IPS-NIHi7 (cell line): ENCODE data around the gene SPRYD7.
"Not testable (repeated sequence)": the region's sequence is repeated elsewhere in the genome, so short reads cannot be mapped to it uniquely, and the experiment has no call there.

Experiments
- DNase-seq: peaks from one replicate; pipeline ENCODE4 v3.0.0; 2012; ENCODE audit warnings: mixed read lengths; ENCODE audit errors: extremely low spot score

The SPRYD7 gene, protein sequence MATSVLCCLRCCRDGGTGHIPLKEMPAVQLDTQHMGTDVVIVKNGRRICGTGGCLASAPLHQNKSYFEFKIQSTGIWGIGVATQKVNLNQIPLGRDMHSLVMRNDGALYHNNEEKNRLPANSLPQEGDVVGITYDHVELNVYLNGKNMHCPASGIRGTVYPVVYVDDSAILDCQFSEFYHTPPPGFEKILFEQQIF

DNA sequence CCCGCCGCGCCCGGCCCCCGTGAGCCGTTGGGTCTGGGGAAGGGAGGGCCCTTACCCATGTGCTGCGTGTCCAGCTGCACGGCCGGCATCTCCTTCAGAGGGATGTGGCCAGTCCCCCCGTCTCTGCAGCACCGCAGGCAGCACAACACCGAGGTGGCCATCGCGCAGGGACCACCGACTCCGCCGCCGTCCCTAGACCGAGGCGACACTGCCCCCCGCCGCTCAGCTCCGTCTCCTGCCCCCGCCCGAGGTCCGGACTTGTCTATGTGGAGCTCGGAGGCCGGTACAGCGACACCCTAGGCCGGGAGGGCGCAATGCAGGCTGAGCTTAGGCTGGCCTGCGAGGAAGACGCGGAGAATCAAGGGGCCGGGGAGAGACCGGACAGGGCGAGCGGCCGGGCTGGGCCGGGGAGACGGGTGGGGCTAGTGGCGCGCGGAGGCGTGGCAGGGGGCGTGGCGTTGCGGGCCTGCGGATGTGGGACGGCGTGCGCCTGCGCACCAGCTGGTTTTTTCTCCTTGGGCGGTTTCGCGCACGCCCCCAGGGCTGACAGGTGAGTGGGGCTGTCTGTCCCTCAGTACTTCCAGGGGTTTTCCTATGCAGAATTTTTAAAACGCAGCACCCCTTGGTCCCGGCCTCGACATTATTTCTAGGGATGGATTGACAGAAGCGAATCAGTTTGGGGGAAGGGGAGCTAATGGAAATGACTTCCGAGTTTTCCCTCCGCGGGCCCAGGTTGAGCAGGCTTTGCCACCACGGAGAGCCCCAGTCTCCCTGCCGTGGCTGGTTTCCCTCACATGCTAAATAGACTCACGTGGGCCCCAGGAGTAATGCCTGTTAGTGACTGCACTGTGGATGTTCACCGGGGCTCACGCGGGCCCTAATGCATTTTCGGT lies at the start of gene SPRYD7:
Gene SPRYD7 (minus strand): TSS at position 266 of the 893 bp plus-strand sequence. CDS start 105 bp downstream, at position 161.
- DNase-seq: peak; percentile 98

DNA sequence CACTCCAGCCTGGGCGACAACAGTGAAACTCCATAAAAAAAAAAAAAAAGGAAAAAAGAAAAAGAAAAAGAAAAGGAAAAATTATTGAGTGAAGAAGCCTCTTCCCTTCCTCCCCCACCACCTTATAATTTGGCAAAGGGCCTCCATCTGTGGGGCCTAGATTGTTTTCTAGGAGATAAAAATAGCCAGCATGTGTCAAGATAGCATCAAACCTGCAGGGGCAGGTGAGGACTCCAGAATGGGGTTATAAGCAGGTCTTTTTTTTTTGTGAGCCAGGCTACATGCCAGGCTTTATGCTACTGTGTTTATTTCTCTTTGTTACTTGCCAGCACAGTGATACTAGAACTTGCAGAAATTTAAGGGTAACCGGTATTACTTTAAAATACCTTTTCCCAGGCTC lies 49.0 kb upstream of the SPRYD7 start:
- no peak for DNase-seq

GRCh38 chr13:49980266-49980665 lies 44.1 kb upstream of the SPRYD7 start:
- no peak for DNase-seq

GRCh38 chr13:49977992-49978391 lies 41.9 kb upstream of the SPRYD7 start:
- DNase-seq: no peak

- peak; percentile 84 for DNase-seq
Observed at GRCh38 chr13:49976314-49977258, 40.4 kb upstream of the SPRYD7 start.

- DNase-seq: no peak
Observed at GRCh38 chr13:49975826-49976225, 39.7 kb upstream of the SPRYD7 start.

- DNase-seq: no peak
Observed at GRCh38 chr13:49972709-49973108, 36.6 kb upstream of the SPRYD7 start.

- DNase-seq: no peak
Observed at GRCh38 chr13:49967456-49967855, 31.3 kb upstream of the SPRYD7 start.

- DNase-seq: no peak
Observed at GRCh38 chr13:49958321-49958720, 22.2 kb upstream of the SPRYD7 start.

DNA sequence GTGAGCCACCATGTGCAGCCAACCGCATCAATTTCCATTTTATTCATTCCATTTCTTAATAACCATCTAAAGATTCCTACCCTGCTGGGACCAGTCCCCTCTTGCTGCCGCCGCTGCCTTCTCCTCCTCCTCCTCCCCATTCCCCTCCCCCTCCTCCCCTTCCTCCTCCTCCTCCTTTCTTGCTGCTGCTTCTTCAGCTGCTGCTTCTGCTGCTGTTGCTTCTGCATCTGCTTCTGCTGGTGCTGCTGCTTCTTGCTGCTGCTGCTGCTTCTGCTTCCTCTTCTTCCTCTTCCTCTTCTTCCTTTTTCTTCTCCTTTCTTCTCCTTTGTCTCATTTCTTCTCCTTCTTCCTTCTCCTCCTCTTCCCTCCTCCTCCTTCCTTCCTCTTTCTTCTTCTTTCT lies 20.0 kb upstream of the SPRYD7 start:
- DNase-seq: no peak

- DNase-seq: no peak
Observed at GRCh38 chr13:49954674-49955455, 18.7 kb upstream of the SPRYD7 start.

- DNase-seq: no peak
Observed at GRCh38 chr13:49953560-49953959, 17.4 kb upstream of the SPRYD7 start.

DNA sequence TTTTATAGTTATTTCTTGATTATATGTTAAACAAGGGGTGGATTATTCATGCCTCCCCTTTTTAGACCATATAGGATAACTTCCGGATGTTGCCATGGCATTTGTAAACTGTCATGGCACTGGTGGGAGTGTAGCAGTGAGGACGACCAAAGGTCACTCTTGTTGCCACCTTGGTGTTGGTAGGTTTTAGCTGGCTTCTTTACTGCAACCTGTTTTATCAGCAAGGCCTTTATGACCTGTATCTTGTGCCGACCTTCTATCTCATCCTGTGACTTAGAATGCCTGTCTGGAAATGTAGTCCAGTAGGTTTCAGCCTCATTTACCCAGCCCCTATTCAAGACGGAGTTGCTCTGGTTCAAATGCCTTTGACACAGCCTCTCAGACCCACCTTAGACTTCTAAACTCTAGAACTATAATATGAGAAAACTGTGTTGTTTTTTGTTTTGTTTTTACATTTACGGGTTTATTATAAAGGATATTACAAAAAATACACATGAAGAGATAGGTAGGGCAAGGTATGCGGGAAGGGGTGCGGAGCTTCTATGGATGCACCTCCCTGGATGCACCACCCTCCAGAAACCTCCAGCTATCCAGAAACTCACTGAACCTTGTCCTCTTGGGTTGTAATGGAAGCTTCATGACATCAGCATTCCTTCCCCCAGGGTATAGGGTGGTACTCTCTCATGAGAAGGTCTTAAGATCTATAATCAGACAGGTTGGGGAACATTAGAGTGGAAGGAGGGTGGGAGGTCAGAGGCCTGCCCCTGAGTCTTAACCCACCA lies 15.8 kb upstream of the SPRYD7 start:
- DNase-seq: no peak

GRCh38 chr13:49948777-49949270 lies 12.7 kb upstream of the SPRYD7 start:
- DNase-seq: not testable (repeated sequence)

DNA sequence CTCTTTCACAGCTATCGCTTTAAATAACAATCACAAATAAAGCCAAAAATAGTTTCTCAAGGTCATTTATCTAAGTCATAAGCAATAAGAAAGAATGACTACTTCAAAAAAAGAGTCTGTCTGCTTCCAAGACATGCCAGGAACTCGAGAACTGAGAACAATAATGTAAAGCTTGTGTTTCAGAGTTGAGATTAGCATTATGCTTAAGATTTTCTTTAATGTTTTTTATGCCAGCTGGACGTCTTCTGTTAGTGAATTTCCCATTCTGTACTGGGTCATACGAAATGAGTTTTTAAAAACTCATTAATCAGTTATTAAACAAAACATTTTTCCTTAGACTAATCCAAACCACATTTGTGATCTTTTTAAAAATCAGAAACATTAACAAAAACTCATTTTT lies 3.2 kb upstream of the SPRYD7 start:
- DNase-seq: no peak

GRCh38 chr13:49938921-49939320 lies 2.8 kb upstream of the SPRYD7 start:
- no peak for DNase-seq

DNA sequence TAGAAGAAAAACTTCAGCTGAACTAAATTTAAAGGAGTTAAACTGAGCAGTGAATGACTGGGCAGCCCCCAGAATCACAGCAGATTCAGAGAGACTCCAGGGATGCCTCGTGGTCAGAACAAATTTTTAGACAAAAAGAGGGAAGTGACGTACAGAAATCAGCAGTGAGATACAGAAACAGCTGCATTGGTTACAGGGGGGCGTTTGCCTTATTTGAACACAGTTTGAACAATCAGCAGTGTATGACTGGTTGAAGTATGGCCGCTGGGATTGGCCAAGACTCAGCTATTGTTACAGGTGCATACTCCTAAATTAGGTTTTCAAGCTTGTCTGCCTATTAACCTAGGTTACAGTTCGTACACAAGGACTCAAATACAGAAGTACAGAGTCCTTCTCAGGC lies 2.2 kb upstream of the SPRYD7 start:
- DNase-seq: no peak

- DNase-seq: peak; percentile 14
Observed at GRCh38 chr13:49936968-49937273, 781 bp upstream of the SPRYD7 start.

DNA sequence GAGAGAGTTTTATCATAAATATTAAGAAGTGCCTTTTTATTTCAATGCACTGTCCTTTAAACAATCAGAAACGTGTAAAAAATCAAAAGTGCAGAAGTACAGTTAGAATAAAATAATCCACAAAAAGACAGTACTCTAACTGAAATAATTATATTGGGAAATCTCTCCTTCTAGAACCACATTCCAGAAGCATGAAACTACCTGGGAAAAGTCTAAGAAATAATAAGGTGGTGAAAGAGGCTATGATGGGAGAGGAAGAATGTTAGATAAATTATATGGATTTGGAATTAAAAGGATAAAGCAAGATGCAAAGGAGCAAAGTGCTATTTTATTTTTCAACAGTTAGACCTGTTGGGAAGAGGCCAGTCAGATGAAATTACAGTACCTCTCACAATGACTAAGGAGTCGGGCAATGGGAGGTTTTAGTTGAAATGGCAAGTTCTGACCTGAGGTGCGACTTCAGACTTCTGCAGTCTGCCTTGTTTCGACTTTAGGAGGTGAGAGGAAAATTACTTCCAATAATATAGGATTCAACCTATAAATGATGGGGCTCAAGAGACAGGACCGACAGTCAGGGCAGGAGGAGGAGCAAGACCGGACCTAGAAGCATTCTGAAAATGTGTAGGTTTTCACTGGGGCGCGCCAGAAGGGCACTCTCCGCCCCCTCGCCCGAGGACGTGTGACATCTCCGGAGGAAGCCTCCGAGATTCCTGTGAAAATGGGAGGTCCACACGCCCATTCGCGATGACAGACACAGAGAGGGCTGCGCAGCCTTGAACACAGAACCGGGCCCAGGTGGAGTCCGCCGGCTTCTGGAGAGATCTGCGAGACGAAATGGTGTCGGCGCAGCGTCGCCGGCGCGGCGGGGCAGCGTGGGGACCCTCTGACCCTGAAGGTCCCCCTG lies 717 bp downstream of the SPRYD7 start:
- DNase-seq: peak; percentile 28
